ENCODE data around the gene ARNT2.

GRCh38 chr15:80559320-80559693 lies 155.1 kb downstream of the ARNT2 start:
- TF ChIP-seq, protein P1, sequence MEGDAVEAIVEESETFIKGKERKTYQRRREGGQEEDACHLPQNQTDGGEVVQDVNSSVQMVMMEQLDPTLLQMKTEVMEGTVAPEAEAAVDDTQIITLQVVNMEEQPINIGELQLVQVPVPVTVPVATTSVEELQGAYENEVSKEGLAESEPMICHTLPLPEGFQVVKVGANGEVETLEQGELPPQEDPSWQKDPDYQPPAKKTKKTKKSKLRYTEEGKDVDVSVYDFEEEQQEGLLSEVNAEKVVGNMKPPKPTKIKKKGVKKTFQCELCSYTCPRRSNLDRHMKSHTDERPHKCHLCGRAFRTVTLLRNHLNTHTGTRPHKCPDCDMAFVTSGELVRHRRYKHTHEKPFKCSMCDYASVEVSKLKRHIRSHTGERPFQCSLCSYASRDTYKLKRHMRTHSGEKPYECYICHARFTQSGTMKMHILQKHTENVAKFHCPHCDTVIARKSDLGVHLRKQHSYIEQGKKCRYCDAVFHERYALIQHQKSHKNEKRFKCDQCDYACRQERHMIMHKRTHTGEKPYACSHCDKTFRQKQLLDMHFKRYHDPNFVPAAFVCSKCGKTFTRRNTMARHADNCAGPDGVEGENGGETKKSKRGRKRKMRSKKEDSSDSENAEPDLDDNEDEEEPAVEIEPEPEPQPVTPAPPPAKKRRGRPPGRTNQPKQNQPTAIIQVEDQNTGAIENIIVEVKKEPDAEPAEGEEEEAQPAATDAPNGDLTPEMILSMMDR (conservative IDR thresholded peaks at IDR 0.05; ENCODE audit: low read length) = no peak
- TF ChIP-seq EZH2phosphoT487 (IDR thresholded peaks at IDR 0.05; ENCODE audit: borderline replicate concordance, low read depth, low read length) = no peak

Measured in OCI-LY7 (cell line).